HG02678 (cell line): Measurements from ENCODE around the gene COX8C.

ENCODE experiments used
- ATAC-seq: cut with Tn5 transposase; IDR thresholded peaks from one replicate; pipeline ENCODE4 v1.9.1; 2021; ENCODE audit warnings: mild to moderate bottlenecking, moderate library complexity; ENCODE audit not compliant: unreplicated experiment

Gene COX8C, protein sequence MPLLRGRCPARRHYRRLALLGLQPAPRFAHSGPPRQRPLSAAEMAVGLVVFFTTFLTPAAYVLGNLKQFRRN

DNA sequence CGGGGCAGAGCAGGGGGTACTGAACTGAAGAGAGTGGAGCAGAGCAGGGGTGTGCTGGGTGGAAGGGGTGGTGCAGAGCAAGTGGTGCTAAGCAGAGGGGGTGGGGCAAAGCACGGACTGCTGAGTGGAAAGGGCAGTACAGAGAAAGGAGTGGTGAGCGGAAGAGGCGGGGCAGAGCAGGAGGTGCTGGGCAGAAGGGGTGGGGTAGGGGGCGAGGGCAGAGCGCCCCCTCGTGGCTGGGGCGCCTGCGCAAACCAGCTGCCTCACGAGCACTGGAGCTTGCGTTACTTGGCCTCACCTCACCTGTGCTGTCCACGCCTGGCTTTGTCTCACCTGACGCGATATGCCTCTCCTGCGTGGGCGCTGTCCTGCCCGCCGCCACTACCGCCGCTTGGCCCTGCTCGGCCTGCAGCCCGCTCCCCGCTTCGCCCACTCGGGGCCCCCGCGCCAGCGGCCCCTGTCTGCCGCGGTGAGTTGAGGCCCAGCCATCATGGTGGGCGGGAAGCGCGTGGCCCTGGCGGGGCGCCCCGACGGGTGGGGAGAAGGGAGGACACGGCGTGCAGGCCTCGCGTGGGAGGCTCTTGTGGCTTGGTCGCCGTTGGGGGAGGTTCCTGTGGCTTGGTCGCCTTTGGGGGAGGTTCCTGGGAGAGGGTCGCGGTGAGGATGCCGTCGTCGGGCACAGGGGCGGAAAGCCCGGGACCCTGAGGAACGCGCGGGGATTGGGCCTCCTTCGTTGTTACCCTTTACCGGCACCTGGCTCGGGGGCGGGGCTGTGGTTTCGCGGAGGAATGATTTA lies at the start of gene COX8C:
Gene COX8C (plus strand): TSS at position 257 of the 796 bp plus-strand sequence. CDS start 87 bp downstream, at position 344.
- ATAC-seq, result no peak

DNA sequence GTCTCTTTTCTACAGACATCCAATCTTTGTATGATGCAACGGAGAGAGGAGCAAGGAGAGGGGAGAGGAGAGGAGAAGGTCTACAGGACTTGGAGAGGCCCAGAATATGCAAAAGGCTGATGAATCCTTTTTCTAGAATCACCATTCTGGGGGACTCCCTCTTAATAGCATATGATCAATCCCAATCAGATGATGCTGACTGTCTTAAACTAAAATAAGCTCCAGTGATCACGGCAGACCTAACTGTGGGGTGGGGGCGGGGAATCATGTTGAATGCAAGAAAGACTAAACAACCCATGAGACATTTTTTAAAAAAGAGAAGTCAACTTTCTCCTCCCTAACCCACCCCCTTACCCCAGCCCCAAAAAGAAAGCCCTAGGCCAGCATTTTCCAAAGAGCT lies 47.6 kb upstream of the COX8C start:
- ATAC-seq, result no peak

DNA sequence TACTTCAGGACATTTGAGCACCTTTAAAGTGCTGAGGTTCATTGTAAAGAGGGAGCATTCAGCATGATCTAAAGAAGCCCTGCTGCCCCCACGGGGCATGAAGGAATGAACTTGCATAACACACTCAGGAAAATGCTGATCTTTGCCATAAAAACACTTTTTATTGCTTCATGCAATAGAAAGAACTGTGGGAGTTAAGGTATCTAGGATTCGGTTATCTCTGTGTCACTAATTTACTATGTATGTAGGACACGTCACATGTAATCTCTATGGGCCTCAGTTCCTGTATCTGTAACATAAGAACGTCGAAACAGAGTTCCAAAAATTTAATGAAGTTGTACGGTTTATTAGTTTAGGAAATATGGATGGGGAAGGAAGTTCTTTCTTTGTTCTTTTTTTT lies 47.1 kb upstream of the COX8C start:
- ATAC-seq, result no peak

DNA sequence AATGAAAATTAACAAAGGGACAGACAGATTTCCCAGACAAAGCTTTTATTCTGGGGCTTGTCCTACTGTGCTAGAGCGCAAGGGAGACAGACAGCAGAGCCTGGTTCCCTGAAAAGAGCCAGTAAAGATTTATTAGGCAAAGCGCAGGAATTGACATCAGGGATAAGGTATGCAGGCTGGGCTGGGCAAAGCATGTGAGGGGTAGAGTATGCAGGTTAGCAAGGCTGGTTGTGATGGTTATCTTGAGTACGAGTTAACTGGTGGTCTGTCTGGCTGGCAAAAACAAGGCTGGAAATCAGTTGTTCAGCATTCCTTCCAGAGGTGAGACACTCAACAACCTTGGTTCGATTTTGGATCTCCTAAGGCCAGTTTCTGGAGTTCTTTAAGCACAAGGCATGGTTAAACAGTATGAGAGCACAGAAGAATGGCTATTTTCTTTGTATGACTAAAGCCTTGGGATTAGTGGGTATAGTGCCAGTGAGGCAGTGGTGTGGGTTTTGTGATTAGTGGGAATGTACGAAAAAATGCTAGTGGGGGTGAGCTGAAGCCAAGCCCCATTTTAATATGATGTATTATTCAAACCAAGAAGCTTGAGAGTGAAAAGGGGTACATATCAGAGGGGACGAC lies 45.0 kb upstream of the COX8C start:
- ATAC-seq, result no peak

DNA sequence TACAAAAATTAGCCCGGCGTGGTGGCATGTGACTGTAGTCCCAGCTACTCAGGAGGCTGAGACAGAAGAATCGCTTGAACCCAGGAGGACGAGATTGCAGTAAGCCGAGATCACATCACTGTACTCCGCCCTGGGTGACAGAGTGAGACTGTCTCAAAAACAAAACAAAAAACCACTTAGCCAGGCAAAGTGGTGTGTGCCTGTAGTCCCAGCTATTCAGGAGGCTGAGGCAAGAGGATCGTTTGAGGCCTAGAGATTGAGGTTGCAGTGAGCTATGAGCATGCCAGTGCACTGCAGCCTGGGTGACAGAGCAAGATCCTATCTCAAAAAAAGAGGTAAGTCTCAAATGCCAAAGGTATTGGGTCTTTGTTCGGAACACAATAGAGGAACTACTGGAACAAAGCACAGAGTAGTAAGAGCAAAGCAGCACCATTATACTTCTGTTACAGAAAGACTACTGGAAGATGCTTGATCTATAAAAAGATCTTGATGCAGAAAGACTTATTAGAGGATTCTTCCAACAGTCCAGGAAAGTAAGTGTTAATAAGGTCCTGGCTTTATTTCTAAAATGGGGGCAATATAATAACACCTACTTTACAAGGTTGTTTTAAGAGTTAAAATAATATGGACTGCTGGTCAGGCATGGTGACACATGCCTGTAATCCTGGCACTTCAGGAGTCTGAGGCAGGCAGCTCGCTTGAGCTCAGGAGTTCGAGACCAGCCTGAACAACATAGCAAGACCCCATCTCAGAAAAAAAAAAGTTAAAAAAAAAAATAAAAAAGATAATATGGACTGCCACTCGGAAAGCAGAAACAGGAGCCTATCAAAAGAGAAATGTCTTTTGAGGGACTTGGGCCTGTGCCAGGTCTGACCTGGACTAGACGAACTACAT lies 44.0 kb upstream of the COX8C start:
- no peak for ATAC-seq

DNA sequence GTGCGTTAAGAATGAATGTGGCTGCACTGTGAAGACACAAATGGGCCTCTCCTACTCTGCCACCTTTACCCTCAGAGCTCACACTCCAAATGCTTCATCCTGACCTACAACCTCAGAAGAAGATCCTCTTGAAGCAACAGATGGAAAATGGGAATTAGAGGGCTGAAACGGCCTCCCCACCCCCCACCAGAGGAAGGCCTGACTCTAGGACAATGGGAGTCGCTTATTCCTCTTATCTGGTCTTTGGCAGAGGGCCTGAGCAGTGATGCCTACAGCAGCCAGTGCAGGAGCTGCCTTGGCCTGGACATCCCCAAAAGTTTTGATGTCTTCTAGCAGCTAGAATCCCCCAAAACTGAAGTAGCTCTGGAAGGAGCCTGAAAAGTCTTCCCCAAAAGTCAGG lies 43.3 kb upstream of the COX8C start:
- ATAC-seq, result no peak

DNA sequence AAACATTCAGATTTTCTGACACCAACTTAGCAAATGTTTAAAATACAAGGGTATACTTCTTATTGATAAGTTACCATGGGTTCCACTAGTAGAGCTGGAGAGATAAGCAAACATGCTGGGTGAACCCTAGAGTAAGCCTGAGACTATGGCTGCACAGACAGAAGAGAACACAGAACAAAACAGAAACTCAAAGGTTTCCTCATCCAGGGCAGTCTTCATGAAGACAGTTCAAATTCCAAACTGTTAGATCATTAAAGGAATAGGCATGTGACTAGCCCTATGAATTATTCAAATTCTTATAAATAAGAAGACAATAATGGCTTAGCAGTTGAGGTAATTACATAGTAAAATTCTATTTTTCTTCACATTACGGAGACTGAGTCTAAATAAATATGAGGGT lies 42.2 kb upstream of the COX8C start:
- ATAC-seq, result no peak

DNA sequence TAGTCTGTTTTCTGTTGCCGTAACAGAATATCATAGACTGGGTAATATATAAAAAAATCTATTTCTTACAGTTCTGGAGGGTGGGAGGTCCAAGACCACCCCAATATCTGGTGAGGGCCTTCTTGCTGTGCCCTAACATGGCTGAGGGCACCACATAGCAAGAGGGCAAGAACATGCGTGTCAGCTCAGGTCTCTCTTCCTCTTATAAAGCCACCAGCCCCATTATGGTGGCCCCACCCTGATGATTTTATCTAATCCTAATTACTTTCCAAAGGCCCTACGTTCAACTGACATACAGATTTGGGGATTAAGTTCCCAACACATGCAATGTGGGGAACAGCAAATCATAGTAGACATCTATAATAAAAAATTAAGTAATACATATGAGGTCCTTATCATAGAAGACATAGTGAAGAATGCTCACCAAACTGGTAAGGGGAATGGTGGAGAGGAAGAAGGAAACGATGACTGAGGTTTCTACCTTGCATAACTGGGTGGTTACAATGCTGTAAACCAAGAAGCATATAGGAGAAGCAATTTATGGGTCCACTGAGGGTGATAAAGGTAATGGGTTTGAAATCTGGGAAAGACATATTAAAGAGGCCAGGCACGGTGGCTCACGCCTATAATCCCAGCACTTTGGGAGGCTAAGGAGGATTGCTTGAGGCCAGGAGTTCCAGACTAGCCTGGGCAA lies 41.1 kb upstream of the COX8C start:
- no peak for ATAC-seq

DNA sequence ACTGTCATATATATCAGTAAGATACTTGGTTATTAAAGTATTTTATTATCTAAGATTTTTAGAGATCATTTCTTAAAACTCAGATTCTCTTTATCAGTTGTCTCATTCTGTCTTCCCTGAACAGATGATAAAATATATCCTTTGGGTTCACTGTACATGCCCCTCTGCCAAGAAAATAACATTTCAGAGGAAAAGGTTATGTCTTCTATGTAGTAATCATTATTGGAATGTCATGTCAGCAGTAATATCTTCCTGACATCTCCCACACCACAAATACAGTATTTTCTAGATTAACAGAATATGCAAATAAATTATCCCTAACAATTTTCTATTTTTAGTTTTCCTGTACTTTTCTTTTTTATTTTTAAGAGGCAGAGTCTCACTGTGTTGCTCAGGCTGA lies 40.2 kb upstream of the COX8C start:
- ATAC-seq, result no peak

DNA sequence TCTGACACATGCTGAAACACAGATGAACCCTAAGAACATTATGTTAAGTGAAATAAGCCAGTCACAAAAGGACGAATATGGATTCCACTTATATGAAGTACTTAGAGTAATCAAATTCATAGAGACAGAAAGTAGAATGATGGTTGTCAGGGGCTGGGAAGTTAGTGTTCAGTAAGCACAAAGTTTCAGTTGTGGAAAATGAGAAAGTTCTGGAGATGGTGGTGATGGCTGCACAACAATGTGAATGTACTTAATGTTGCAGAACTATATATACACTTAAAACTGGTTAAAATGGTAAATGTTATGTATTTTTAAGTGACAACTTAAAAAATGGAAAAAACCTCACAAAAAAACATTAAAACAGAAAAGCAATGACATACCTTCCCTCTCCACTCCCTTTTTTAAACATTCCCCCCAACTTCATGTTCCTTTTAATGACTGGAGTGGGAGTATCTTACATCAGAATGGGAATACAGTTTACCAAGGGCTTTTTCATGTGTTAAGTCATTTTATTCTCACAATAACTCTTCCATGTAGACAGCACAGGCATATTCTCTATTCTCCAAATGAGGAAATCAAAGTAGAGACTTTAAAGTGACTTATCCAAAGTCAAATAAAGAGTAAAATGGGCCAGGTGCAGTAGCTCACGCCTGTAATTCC lies 38.2 kb upstream of the COX8C start:
- ATAC-seq, result no peak

DNA sequence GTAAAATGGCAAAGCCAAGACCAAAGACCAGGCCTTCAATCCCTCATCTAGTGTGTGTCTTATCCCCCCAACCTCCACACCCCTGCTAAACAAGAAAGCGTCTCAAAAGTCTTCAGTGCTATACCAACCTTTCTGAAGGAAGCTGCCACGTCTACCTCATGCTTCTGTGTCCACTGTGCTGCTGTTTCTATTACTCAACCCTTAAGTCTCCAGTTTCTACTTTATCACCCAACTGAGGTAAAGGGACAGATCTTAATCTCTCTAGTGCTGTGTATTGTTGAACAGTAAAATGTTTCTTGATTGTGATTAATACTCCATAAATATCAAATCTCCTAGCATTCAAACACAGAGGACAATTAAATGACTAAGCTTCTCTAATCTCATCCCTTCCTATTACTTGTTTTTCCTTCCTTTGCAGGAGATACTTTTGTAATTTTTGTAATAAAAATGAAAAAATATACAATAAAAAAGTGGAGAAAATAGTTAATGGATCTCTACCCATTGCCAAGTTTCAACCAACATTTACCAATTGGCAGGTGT lies 37.5 kb upstream of the COX8C start:
- no peak for ATAC-seq

DNA sequence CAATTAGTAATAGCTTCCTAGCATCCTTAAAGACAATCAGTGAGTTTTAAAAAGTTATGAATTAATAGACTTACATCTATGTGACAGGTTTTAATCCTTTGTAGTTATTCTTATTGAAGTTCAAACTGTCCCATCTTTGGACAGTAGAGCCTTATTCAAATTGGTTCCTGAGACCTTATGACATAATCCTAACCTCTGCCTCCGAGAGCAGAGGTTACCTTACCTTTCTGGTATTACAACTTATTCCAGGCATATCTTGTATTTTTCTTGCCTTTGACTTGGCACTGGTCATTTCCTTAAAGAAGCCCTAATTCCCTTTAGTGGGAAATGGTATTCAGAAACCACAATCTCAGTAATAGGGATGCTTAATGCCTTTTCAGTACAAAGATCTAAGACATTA lies 35.9 kb upstream of the COX8C start:
- no peak for ATAC-seq

DNA sequence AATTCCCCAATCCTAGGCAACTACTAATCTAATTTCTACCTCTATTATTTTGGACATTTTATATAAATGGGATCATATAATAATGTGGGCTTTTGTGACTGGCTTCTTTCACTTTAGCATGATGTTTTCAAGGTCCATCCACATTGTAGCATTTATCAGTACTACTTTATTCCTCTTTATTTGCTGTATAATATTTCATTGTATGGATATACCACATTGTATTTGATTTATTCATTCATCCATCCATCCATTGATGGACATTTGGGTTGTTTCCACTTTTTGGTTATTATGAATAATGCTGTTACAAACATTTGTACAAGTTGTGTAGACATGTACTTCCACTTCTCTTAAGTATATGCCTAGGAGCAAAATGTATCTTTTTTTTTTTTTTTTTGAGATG lies 31.4 kb upstream of the COX8C start:
- no peak for ATAC-seq

DNA sequence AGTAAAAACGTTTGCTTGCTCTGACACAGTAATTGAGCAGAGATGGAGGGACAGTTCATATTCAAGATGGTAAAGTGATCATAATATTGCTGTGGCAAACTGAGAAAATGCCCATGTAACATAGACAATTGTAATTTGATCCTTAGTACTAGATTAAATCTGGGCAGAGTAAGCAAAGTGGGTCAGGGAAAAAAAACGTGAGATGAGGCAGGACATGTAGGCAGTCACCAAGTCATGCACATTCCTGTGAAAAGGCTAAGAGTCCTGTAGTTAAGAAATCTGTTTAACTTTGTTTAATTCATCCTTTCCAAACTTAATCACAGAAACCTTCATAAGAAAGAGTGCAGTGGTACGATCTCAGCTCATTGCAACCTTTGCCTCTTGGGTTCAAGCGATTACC lies 30.3 kb upstream of the COX8C start:
- ATAC-seq, result no peak

DNA sequence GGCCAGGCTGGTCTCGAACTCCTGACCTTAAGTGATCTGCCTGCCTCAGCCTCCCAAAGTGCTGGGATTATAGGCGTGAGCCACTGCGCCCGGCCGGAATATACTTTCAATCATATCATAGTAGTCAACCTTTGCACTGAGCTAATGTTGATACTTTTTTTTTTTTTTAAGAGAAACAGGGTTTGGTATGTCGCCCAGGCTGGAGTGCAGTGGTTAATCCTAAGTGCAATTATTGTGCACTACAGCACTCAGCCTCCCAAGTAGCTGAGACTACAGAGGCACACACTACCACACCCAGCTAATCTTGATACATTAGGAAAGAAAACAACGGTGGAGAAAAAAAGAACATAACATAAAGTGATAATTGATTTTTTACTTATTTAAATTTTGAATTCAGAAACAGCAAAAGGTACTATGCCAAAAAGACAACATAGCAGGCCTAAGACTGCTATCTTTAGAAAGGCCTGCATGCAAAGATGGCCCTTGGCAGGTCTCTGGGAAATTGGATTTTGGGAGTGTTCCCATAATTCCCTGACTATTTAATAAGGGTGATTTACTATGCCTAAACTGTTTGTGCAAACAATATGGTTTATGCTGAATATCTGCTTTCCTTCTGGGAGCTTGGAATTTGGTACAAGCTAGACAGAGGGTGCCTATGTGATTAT lies 29.6 kb upstream of the COX8C start:
- no peak for ATAC-seq

DNA sequence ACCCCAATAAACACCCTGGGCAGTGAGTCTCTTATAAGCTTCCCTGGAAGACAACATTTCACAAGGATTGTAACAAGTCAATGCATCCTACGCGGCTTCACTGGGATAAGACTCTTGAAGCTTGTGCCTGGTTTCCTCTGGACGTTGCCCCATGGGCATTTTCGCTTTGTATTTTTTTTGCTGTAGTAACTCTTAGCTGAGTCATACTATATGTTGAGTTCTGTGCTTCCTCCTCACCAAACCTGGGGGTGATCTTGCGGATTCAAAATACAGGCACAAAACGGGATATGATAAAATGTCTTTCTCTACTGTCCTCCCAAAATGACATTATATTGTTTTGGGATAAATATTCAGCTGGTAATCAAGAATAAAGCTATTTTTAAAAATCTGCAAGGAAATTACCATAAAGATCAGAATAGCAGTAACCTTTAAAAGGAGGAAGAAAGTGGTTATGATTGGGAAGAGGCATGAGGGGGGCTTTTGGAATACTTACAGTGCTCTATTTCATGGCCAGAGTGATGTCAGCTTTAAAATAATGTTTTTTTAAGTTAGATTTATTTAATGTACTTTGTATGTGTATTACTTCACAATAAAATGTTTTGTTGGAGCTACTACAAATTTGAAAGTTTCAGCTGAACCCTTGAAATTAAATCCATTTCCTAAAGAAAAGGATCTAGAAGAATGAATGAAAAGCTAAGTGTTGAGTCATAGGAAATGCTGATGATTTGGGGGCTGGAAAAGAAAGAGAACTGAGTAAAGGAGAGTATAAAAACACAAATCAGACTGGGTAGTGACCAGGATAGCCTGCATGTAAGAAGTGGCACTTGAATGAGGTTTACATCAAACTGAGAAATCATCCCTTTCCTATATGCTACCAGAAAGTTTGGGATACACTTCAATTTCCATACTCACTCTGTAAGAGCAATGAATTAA lies 28.8 kb upstream of the COX8C start:
- no peak for ATAC-seq

DNA sequence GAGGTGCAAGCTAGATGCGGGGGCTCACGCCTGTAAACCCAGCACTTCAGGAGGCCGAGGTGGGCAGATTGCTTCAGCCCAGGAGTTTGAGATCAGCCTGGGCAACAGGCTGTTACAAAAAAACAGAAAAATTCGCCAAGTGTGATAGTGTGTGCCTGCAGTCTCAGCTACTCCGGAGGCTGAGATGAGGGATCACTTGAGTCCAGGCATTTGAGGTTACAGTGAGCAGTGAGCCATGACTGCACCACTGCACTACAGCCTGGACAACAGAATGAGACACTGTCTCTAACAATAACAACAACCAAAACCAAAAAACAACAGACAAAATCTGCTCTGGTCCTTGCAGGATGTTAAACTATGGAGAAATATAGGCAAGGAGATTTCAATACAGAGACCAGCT lies 28.1 kb upstream of the COX8C start:
- ATAC-seq, result no peak

DNA sequence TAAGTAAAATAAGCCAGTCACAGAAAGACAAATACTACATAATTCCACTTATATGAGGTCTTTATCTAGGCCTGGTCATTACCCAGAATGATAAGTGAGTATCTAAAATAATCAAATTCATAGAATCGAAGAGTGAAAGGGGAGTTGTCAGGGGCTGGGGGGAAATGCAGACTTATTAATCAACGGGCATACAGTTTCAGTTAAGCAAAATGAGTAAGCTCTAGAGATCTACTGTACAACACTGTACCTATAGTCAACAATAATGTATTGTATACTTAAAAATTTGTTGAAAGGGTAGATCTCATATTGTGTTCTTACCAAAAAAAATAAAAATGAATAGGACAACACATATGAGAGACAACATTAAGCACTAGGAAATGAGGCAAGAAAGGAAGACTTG lies 27.5 kb upstream of the COX8C start:
- ATAC-seq, result no peak

DNA sequence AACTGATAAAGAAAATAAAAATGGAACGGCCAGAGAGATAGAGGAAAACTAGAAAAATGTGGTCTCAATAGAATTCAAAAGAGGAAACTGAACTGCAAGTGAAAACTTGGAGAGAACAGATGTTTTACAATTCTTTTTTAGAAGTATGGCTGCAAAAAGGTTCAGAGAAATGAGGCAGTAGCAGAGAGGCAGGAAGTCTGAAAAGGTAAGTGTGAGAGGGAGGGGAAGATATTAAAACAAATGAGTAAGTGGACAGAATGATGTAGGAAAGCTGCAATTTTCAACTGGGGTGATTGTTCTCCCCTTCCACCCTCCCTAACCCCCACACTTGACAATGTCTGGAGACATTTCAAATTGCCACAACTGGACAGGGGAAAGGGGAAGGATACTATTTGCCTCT lies 27.0 kb upstream of the COX8C start:
- ATAC-seq, result no peak
